ENCODE measurements around the gene ELFN1.

DNA sequence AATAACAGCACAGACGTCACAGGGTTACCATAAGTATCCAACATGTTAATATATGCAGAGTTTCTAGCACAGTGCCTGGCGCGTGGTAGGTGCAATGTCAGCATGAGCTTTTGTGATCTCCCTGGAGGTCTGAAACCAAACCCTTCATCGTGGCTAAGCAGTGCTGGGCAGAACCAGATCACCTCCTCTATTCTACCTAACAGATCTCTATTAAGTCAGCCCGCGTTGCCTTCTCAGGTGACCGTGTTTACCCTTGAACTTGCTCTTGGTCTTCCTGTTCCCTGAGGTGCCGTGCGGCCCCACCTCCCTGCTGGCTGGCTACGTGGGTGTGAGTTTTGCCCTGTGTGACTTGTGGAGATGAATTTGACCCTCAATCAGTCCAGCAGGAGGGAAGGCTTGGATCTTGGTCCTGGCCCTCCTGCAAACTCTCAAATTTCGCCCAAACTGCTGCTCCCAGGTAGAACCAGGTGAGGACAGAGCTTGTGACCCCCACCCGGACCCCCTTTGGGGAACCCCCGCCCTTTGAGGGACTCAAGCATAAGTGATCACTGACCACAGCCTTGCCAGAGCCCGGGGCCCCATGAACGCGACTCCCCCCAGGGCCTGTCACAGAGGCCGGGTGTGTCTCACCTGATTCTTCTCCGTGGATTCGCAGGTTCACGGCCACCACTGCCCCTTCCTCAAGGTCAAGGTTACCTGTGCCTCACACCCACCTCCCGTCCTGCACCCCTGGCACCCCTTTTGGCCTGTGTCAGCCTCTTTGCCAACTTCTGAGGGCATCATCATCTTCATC is 54.2 kb downstream of the ELFN1 start:
- TF ChIP-seq, protein P1, sequence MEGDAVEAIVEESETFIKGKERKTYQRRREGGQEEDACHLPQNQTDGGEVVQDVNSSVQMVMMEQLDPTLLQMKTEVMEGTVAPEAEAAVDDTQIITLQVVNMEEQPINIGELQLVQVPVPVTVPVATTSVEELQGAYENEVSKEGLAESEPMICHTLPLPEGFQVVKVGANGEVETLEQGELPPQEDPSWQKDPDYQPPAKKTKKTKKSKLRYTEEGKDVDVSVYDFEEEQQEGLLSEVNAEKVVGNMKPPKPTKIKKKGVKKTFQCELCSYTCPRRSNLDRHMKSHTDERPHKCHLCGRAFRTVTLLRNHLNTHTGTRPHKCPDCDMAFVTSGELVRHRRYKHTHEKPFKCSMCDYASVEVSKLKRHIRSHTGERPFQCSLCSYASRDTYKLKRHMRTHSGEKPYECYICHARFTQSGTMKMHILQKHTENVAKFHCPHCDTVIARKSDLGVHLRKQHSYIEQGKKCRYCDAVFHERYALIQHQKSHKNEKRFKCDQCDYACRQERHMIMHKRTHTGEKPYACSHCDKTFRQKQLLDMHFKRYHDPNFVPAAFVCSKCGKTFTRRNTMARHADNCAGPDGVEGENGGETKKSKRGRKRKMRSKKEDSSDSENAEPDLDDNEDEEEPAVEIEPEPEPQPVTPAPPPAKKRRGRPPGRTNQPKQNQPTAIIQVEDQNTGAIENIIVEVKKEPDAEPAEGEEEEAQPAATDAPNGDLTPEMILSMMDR (IDR thresholded peaks at IDR 0.05), result no peak
- TF ChIP-seq POLR2AphosphoS5 (IDR thresholded peaks at IDR 0.05; ENCODE audit: insufficient read depth in 1 of 2, low read depth in 1 of 2) (no peak), POLR2A (IDR thresholded peaks at IDR 0.05) (no peak)
